GM19035 (cell line): ENCODE data around the gene LCN1.
"Not testable (repeated sequence)": the region's sequence is repeated elsewhere in the genome, so short reads cannot be mapped to it uniquely, and the experiment has no call there.

ENCODE experiments used
- ATAC-seq: cut with Tn5 transposase; IDR thresholded peaks from one replicate; pipeline ENCODE4 v1.9.1; 2021; ENCODE audit not compliant: unreplicated experiment

Gene LCN1

GRCh38 chr9:135522137-135522877, 1.1 kb downstream of the LCN1 start:
- ATAC-seq: no peak

- ATAC-seq: no peak
Measured at GRCh38 chr9:135522931-135523330, 1.7 kb downstream of the LCN1 start.

- no peak for ATAC-seq
Measured at GRCh38 chr9:135523521-135524129, 2.4 kb downstream of the LCN1 start.

- no peak for ATAC-seq
Measured at GRCh38 chr9:135524130-135524861, 3.1 kb downstream of the LCN1 start.

- ATAC-seq: no peak
Measured at GRCh38 chr9:135525241-135526088, 4.2 kb downstream of the LCN1 start.

GRCh38 chr9:135526089-135526729, 5.0 kb downstream of the LCN1 start:
- no peak for ATAC-seq

- no peak for ATAC-seq
Measured at GRCh38 chr9:135526730-135527571, 5.7 kb downstream of the LCN1 start.

- not testable (repeated sequence) for ATAC-seq
Measured at GRCh38 chr9:135528842-135529435, 7.7 kb downstream of the LCN1 start.

GRCh38 chr9:135530146-135530545, 8.9 kb downstream of the LCN1 start:
- no peak for ATAC-seq

- no peak for ATAC-seq
Measured at GRCh38 chr9:135531096-135531495, 9.9 kb downstream of the LCN1 start.

GRCh38 chr9:135533113-135533512, 11.9 kb downstream of the LCN1 start:
- no peak for ATAC-seq

GRCh38 chr9:135533674-135534073, 12.4 kb downstream of the LCN1 start:
- ATAC-seq: no peak

- not testable (repeated sequence) for ATAC-seq
Measured at GRCh38 chr9:135534192-135534711, 13.0 kb downstream of the LCN1 start.

- not testable (repeated sequence) for ATAC-seq
Measured at GRCh38 chr9:135534826-135535225, 13.6 kb downstream of the LCN1 start.

- not testable (repeated sequence) for ATAC-seq
Measured at GRCh38 chr9:135535631-135536030, 14.4 kb downstream of the LCN1 start.

- no peak for ATAC-seq
Measured at GRCh38 chr9:135536216-135536615, 15.0 kb downstream of the LCN1 start.

GRCh38 chr9:135543262-135543894, 22.1 kb downstream of the LCN1 start:
- not testable (repeated sequence) for ATAC-seq

GRCh38 chr9:135544981-135545635, 23.9 kb downstream of the LCN1 start:
- ATAC-seq: no peak
